Parathyroid adenoma (tissue), 2 donors: ENCODE results near the gene MT1E.
"Not testable (repeated sequence)": the region's sequence is repeated elsewhere in the genome, so short reads cannot be mapped to it uniquely, and the experiment has no call there.

Experiments
- H2AFZ ChIP-seq: fragments of 300-600 bp; sonication (generic); one replicate; pipeline ENCODE4 v1.7.0; 2017; ENCODE audit warnings: antibody characterized with exemption, mild to moderate bottlenecking
- H3K27ac ChIP-seq: fragments of 300-600 bp; sonication (generic); one replicate; pipeline ENCODE4 v1.7.0; 2017
- H3K27me3 ChIP-seq: fragments of 300-600 bp; sonication (generic); one replicate; pipeline ENCODE4 v1.7.0; 2017; ENCODE audit warnings: low read length; ENCODE audit not compliant: control insufficient read depth, insufficient read depth
- H3K36me3 ChIP-seq: fragments of 300-600 bp; sonication (generic); one replicate; pipeline ENCODE4 v1.7.0; 2017; ENCODE audit warnings: low read length; ENCODE audit not compliant: control insufficient read depth, insufficient read depth
- H3K4me1 ChIP-seq: fragments of 300-600 bp; sonication (generic); one replicate; pipeline ENCODE4 v1.7.0; 2017; ENCODE audit warnings: control low read depth
- H3K4me2 ChIP-seq: fragments of 300-600 bp; sonication (generic); one replicate; pipeline ENCODE4 v1.7.0; 2017; ENCODE audit warnings: low read length
- H3K4me3 ChIP-seq: fragments of 300-600 bp; sonication (generic); one replicate; pipeline ENCODE4 v1.7.0; 2017; ENCODE audit warnings: low read depth, low read length
- H3K79me2 ChIP-seq: fragments of 300-600 bp; sonication (generic); one replicate; pipeline ENCODE4 v1.7.0; 2017; ENCODE audit warnings: control low read depth
- H3K9ac ChIP-seq: fragments of 300-600 bp; sonication (generic); one replicate; pipeline ENCODE4 v1.7.0; 2017; ENCODE audit warnings: mild to moderate bottlenecking
- H3K9me3 ChIP-seq: fragments of 300-600 bp; sonication (generic); one replicate; pipeline ENCODE4 v1.7.0; 2017; ENCODE audit warnings: low read length; ENCODE audit not compliant: control insufficient read depth
- TF ChIP-seq, protein P1 (sequence below): fragments of 300-600 bp; sonication (generic); IDR thresholded peaks from one replicate; pipeline ENCODE4 v1.7.0; 2017; ENCODE audit warnings: antibody characterized with exemption, mild to moderate bottlenecking
- donor health status: primary hyperparathyroidism.

The MT1E gene

DNA sequence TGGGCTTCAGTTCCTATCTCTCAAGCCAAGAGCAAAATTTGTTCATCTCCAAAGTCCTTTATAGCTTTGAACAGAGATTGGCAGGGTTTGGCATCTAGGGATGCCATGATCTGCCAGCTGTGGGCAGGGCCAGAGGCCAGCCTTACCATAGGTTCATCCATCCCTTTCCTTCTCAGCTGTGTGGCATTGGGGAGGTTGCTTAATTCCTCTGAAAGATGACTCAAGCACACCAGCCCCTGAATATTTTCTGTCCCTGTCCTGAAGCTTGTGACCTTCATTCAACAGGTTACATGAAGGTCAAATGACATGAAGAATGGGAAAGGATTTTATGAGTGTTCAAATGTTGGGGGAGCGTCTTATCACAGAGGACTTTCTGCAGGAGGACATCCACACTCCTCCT is 38.9 kb downstream of the MT1E start:
- no peak overlapping the region for H3K27ac ChIP-seq
- TF ChIP-seq, protein P1, sequence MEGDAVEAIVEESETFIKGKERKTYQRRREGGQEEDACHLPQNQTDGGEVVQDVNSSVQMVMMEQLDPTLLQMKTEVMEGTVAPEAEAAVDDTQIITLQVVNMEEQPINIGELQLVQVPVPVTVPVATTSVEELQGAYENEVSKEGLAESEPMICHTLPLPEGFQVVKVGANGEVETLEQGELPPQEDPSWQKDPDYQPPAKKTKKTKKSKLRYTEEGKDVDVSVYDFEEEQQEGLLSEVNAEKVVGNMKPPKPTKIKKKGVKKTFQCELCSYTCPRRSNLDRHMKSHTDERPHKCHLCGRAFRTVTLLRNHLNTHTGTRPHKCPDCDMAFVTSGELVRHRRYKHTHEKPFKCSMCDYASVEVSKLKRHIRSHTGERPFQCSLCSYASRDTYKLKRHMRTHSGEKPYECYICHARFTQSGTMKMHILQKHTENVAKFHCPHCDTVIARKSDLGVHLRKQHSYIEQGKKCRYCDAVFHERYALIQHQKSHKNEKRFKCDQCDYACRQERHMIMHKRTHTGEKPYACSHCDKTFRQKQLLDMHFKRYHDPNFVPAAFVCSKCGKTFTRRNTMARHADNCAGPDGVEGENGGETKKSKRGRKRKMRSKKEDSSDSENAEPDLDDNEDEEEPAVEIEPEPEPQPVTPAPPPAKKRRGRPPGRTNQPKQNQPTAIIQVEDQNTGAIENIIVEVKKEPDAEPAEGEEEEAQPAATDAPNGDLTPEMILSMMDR: no peak
- H3K4me2 ChIP-seq: no peak overlapping the region
- no peaks in the 10 kb centered on the region for H3K9me3 ChIP-seq
- no peak overlapping the region for H2AFZ ChIP-seq
- no peak overlapping the region for H3K9ac ChIP-seq
- H3K79me2 ChIP-seq: no peaks in the 10 kb centered on the region
- peaks cover 2% of the 10 kb centered on the region for H3K27me3 ChIP-seq
- H3K4me1 ChIP-seq: no peaks in the 10 kb centered on the region
- H3K4me3 ChIP-seq: no peak overlapping the region
- H3K36me3 ChIP-seq: no peaks in the 10 kb centered on the region

DNA sequence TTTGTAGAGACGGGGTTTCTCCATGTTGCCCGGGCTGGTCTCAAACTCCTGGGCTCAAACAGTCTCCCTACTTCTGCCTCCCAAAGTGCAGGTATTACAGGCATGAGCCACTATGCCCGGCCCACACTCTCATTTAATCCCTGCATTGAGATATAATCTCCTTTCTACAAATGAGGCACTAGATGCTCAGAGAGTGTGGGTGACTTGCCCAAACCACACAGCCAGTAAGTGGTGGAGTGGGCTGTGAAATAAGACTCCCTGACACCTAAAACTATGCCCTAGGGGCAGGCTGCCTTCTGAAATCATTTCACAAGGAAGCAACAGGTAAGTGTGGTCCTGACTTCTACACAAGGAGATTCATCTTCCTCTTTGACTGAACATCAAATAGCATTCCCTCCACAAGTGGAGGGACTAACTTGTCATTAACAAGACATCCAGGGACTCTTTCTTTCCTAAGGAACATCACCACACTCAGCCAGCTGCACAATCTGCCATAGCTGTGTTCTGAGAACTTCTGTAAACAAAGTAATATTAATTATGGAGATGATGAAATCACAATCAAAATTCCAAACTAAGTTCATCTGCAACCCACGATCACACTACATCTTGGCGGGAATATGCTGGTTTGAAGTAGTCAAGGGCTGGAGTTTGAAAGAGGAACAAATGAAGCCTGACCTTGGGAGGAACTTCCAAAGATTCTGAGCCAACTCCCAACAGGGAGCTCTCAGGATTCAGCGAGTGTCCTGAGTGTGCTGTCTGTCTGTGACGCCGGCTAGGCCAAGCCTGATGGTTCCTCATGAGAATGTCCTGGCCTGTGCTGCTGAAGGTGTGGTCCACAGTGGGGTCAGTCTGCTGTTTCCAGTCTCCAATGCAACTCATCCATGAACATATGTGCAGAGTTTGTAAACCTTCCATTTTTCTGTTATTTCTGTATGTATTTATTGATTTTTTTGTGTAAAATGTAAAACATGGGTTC is 40.0 kb downstream of the MT1E start:
- H3K27ac ChIP-seq, H3K27me3 ChIP-seq, H3K9ac ChIP-seq, H3K4me2 ChIP-seq, H2AFZ ChIP-seq, H3K9me3 ChIP-seq, H3K4me1 ChIP-seq, H3K4me3 ChIP-seq, H3K79me2 ChIP-seq, H3K36me3 ChIP-seq: not testable (repeated sequence)

DNA sequence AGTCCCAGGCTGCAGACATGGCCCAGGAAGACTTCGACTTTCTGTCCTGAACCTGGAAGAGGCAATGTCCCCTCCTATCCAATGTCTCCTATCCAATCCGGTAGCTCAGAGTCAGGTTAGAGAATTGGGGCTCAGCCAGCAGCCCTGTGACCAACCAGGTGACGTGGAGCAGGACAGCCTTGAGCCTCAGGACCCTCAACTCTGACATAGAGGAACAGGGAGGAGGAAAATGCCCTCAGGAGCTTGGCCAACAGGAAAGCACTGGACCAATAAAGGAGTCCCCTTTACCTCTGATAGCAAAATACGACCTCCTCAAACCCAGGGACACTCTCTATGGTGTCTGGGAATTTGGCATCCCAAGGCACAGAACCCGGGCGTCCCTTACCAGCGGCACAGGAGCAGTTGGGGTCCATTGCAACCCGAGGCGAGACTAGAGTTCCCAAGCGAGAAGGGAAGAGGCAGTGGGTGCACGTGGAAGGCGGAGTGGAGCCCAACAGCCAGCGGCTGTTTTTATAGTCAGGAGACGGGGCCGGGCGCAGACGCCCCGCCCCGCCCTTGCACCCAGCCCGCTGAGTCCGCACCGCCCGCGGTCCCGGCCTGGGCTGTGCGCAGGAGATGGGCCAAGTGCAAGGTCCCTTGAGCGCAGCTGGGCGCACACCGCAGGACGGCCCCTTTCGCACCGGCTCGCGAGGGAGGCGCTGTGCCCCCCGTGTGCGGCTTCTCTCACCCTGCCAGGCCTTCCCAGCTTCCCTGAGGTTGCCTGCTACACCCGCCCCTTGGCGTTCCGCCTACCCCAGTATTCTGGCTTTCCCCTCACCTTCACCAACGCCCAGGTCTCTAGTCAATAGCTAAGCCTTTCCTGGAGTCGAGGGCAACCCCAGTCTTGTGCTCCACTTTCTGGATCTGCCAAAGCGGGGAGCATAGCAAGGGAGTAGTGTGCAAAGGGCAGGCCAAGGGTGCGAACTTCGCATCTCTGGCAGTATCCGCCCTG is 42.3 kb downstream of the MT1E start, which contains the start of gene MT1G:
TSS of gene MT1G (minus strand) at position 485 of the 991 bp plus-strand sequence. CDS start at position 413, 72 bp downstream.
- Histone ChIP-seq H3K36me3 (no peaks in the 10 kb centered on the region), H3K9me3 (no peaks in the 10 kb centered on the region), H2AFZ (peak within 1 kb of the TSS; percentile 47), H3K79me2 (no peaks in the 10 kb centered on the region), H3K27ac (no peak within 1 kb of the TSS), H3K4me2 (peak within 1 kb of the TSS; percentile 17), H3K4me3 (no peak within 1 kb of the TSS), H3K27me3 (peaks cover 2% of the 10 kb centered on the region), H3K9ac (no peak within 1 kb of the TSS), H3K4me1 (no peaks in the 10 kb centered on the region)
- TF ChIP-seq, protein P1: no peak

DNA sequence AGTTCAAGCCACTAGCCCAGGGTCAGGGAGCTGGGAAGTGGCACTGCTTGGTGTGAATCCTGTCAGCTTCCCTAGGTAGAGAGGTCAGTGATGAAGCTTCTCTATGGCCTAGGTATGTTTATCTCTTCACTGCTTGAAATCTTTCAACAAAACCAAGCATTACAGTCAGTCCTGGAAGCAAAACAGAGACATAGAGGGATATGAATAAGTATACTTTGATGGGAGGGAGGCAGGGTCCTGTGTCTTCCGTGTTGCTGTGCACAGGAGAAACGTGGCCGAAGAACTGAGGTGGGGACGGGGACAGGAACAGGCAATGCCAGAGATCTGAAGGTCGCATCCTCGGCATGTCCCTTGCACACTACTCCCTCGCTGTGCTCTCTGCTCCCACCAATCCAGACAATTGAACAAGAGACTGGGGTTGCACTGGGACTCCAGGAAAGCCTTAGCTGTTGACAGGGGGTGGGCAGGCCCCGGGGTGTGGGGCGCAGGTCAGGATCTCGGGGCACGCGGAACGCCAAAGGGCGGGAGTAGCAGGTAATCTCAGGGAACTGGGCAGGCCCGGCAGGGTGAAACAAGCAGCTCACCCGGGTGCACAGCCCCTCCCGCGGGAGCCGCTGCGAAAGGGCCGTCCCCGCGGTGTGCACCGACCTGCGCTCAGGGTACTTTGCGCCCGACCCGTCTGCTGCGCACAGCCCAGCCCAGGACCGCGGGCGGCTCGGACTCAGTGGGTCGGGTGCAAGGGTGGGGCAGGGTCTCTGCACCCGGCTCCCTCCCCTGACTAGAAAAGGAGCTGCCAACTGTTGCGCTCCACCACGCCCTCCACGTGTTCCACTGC is 43.6 kb downstream of the MT1E start, which contains the start of gene MT1H:
TSS of gene MT1H (plus strand) at position 810 of the 835 bp plus-strand sequence. CDS start 71 bp downstream, outside the sequence.
- Histone ChIP-seq H3K4me2 (no peak within 1 kb of the TSS), H3K36me3 (no peaks in the 10 kb centered on the region), H3K27ac (no peak within 1 kb of the TSS), H3K9ac (no peak within 1 kb of the TSS), H3K4me3 (no peak within 1 kb of the TSS), H2AFZ (no peak within 1 kb of the TSS), H3K27me3 (peaks cover 2% of the 10 kb centered on the region), H3K4me1 (no peaks in the 10 kb centered on the region), H3K79me2 (no peaks in the 10 kb centered on the region), H3K9me3 (no peaks in the 10 kb centered on the region)
- TF ChIP-seq, protein P1: no peak
